Middle frontal gyrus (tissue), 1 donor: ENCODE results near the gene NUDT22.
A peak's percentile ranks its signal among the peaks of the same experiment; 100 is the strongest.

ENCODE experiments used
- DNase-seq: peaks from one replicate; pipeline ENCODE4 v3.0.0-alpha.2; 2015; ENCODE audit warnings: low spot score; ENCODE audit errors: extremely low spot score

Gene NUDT22

DNA sequence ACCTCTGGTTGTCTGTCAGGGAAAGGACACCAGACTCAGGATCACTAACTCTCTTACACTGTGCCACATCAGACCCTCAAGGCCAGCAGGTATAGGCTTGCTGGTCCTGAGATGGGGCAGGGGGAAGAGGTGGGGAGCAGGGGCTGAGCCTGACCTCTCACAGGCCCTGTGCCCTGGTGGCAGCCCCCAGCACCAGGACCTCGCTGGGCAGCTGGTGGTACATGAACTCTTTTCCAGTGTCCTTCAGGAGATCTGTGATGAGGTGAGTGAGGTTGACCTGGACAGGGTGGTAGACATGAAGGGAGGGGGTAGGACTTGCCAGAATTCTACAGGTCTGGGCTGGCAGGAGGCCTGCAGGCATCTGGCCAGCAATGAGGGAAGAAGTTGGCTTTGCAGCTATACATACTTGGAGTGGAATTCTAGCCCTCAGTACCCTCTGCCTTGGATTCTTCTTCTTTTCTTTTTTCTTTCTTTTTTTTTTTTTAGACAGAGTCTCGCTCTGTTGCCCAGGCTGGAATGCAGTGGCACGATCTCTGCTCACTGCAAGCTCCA, 1.4 kb downstream of the NUDT22 start:
- no peak for DNase-seq

DNA sequence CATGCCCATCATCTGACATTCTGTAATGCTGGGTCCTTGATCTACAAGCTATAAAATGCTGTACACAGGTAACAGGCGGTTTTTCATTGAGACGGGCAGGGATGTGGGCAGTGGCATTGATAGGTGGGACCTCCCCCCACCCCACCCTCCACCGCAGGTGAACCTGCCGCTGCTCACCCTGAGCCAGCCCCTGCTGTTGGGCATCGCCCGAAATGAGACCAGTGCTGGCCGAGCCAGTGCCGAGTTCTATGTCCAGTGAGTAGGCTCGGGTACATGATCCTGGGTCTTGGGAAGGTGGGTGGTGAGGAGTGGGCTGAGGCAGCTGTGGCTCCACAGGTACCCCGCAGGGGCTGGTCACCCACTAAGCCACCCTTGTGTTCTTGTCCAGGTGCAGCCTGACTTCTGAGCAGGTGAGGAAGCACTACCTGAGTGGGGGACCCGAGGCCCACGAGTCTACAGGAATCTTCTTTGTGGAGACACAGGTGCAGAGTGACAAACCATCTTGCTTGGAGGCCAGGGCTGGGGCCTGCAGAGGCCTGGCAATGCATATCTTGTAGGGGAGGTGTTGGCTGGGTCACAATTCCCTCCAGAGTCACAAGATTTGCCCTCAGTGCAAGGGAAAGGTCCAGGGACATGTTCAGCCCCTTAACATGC, 3.1 kb downstream of the NUDT22 start:
- no peak for DNase-seq

DNA sequence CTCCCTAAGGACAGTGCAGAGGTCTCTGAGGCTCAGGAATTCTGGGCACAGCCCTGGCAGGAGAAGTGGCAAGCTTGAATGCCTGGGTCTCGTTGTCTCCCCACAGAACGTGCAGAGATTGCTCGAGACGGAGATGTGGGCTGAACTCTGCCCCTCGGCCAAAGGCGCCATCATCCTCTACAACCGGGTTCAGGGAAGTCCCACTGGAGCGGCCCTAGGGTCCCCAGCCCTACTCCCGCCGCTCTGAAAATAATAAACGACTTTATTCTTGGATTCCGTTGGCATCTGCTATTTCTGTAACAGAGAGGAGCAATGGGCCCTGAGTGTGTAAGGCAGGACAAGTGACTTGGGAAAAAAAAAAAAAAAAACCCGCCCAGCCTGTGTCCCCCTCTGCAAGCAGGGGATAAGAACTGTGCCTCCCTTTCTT, 3.7 kb downstream of the NUDT22 start:
- DNase-seq: no peak

DNA sequence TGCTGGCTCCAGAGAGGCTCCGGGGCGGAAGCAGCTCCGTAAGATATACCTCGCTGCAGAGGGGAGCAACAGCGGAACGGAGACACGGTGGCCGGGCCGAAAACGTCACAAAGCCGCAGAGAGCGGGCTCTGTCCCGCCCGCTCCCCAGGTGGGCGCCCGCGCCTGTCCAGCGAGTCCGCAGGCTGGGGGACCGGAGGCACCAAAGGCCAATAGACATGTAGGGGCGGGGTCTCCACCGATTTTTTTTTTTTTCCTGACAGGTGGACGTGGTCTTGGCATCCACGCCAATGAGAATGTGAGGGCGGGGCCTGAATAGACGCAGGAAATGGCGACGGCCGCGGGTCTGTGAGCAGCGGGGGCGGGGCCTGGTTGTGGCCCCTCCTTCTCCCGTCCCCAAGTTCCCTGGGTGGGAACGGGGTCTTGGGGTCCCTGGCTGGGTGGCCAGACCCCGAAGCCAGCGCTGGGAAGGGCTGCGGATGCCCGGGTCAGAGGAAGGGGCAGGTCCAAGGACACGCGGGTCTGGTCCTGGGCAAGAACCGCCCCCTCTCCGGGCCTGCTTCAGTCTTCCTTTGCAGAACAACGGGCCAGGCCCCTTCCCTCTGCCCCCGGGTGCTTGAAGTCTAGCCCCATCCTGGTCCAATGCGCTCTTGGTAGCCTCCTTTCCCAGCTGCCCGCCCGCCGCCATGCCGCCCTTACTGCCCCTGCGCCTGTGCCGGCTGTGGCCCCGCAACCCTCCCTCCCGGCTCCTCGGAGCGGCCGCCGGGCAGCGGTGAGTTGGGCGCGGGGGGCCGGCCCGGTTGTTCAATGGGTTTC, 4.3 kb downstream of the NUDT22 start, which contains the start of gene DNAJC4:
Gene DNAJC4, plus strand, starts transcription at position 378 of the 814 bp plus-strand sequence. Its CDS starts 307 bp downstream, at position 685.
- peak; percentile 81 for DNase-seq

DNA sequence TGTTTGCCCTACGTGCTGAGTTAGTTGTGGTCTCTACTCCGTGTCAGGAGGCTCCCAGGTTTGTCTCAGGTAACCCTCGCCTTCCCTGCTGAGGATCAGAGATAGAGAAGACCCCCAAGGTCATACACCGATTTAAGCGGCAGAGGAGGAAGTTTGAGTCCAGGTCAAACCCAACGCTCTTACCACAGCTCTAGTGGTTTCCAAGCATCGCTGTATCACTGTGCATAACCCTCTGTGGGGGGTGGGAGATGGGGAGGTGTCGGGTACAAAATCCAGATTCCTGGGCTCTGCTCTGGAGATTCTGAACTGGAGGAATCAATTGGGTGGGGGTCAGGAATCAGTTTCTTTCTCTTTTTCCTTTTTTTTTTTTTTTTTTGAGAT, 4.9 kb downstream of the NUDT22 start:
- no peak for DNase-seq

DNA sequence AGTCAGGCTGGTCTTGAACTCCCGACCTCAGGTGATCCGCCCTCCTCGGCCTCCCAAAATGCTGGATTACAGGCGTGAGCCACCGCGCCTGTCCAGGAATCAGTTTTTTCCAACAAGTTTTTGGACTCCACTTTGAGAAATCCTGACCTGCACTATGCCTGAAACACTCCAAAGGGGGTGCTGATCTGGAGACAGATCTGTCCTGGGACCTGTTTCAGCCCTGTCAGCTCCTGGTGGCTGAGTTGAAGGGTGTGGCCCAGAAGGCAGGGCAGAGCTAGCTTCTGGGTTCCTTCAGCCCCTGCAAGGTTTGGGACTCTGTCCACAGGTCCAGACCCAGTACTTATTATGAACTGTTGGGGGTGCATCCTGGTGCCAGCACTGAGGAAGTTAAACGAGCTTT, 5.5 kb downstream of the NUDT22 start:
- DNase-seq: no peak

DNA sequence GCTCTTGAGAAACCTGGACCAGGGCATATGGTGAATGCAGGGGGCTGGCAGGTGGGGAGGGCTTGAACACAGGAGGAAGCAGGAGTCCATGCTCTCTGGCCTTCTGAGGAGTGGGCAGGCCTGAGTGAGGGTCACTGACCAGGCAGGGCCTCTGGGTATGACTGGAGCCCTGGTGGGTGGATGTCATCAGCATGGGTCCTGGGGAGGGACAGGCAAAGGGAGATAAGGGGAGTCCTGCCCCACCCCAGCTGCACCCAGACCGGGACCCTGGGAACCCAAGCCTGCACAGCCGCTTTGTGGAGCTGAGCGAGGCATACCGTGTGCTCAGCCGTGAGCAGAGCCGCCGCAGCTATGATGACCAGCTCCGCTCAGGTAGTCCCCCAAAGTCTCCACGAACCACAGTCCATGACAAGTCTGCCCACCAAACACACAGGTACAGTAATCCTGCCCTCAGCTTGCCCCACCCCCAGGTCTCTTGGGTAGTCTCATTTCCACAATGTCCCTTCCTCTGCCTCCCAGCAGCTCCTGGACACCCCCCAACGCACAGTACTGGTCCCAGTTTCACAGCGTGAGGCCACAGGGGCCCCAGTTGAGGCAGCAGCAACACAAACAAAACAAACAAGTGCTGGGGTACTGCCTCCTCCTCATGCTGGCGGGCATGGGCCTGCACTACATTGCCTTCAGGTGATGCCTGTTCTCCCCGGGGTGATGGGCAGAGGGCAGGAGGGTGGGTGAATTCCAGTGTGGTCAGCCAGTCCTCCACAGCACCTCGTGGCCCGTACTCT, 6.3 kb downstream of the NUDT22 start:
- no peak for DNase-seq

DNA sequence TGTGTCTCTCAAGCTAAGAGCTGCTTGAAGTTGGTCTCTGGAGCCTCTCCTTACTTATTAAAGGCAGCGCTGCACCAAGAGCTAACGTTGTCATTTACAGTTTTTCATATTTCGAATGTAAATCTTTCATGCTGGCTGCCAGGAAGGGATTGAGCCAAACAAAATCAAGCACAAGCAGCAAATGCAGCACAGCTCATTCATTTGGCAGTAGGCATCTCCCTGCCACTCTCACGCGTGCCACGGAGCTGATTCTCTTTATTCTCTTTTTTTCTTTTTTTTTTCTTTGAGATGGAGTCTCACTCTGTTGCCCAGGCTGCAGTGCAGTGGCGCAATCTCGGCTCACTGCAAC, 6.9 kb downstream of the NUDT22 start:
- no peak for DNase-seq

DNA sequence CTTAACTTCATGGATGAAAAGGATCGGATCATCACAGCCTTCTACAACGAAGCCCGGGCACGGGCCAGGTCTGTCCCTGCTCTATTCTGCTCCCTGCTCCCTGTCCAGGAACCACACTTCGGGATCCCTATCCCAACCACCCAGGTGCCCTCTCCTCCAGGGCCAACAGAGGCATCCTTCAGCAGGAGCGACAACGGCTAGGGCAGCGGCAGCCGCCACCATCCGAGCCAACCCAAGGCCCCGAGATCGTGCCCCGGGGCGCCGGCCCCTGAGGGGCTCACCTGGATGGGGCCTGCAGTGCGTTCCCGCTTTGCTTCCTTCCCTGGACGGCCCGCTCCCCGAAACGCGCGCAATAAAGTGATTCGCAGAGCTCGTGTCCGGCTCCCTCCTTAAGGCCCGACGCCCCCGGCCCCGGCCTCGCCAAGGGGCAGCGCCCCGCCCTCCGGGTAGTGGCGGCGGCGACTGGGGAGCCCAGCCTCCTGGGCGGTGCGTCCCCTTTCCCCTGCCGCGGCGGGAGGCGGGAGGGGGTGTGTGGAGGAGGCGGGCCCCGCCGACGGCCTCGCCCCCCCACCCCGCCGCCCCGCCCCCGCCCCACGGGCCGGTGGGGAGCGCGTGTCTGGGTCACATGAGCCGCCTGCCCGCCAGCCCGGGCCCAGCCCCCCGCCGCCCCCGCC, 8.0 kb downstream of the NUDT22 start, which contains the start of gene VEGFB:
Gene VEGFB, plus strand, starts transcription at position 672 of the 674 bp plus-strand sequence. CDS start 250 bp downstream, outside the sequence.
- DNase-seq: no peak

DNA sequence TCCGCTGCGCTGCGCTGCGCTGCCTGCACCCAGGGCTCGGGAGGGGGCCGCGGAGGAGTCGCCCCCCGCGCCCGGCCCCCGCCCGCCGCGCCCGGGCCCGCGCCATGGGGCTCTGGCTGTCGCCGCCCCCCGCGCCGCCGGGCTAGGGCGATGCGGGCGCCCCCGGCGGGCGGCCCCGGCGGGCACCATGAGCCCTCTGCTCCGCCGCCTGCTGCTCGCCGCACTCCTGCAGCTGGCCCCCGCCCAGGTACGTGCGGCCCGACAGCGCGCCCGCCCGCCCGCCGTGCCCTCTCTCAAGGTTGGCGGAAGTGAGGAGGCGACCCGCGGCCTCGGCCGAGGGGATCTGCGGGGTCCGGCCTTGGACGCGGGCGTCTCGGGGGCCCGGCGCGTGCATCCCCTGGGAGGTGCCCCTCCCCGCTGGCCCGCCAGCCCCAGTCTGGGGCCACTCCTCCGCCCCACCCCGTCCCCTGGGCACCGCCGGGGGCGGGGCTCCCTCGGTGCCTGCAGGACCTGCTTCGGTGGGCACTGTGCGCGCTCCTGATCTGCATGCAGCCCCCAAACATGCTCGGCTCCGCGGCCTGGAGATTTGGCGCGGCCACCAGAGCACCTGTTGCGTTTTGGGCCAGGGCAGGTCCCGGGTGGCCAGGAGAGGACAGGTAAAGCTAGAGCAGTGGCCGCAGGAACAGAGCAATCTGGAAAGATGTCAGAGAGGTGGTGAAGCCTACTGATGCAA, 8.7 kb downstream of the NUDT22 start:
- no peak for DNase-seq

DNA sequence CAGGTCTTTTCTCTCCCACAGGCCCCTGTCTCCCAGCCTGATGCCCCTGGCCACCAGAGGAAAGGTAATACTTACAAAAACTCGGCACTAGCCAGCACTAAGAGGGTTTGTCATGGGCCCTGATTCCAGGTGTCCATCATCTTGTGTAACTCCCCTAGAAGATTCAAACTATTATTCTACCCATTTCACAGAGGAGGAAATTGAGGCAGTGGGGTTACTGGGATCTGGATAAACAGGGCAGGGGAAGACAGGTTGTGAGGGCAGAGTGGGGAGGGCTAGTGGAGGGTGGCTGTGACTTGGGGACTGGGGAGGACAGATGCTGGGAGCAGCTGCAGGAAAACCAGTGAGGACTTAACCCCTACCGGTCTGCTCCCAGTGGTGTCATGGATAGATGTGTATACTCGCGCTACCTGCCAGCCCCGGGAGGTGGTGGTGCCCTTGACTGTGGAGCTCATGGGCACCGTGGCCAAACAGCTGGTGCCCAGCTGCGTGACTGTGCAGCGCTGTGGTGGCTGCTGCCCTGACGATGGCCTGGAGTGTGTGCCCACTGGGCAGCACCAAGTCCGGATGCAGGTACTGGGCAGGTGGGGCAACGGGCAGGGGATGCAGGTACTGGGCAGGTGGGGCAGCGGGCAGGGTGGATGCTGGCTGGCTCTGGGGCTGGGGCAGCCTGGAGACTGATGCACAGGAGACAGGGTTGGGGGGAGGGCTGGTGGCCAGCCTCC, 9.5 kb downstream of the NUDT22 start:
- no peak for DNase-seq

DNA sequence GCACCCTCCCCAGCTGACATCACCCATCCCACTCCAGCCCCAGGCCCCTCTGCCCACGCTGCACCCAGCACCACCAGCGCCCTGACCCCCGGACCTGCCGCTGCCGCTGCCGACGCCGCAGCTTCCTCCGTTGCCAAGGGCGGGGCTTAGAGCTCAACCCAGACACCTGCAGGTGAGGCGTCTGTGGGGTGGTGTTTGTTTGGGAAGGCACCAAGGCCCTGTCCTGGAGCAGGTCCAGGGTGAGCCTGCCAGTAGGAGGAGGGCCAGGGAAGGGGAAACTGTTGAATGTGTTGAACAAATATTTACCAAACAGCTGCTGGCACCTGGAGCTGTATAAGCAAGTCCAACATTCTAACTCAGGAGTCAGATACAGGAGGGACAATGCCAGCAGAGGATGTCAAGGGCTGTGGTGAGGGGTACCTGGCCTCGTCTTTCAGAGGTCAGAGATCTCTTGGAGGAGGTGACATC, 11.4 kb downstream of the NUDT22 start:
- no peak for DNase-seq

DNA sequence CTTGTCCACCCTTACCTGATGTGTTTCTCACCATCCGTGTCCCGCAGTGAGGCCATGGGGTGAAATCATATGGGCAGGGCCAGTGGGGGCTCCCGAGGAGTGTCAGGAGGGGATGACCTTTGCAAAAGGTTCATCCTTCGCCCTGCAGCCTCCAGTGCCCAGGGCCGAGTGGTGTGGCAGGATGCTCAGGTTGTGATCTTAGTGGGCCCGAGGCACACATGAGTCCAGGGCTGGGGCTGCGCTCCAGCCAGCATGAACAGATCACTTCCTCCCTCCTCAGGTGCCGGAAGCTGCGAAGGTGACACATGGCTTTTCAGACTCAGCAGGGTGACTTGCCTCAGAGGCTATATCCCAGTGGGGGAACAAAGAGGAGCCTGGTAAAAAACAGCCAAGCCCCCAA, 12.0 kb downstream of the NUDT22 start:
- no peak for DNase-seq

DNA sequence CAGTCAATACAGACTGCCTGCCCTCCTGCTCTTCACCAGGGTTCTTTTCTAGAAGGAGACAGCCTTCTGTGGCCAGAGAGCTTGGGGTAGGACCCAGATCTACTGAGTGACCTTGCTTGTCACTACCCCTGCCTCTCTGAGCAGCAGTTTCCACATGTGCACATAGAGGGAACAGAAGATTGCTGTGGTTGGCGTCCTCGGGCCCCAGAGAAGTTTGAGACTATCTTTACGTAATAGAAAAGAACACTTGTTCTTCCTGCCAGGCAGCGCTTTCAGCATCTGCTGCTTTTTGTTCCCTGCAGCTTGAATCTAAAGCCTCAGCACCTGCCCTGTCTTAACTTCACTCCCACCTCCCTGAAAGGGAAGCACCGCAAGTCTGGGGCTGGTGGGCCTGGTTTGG, 12.9 kb downstream of the NUDT22 start:
- no peak for DNase-seq

DNA sequence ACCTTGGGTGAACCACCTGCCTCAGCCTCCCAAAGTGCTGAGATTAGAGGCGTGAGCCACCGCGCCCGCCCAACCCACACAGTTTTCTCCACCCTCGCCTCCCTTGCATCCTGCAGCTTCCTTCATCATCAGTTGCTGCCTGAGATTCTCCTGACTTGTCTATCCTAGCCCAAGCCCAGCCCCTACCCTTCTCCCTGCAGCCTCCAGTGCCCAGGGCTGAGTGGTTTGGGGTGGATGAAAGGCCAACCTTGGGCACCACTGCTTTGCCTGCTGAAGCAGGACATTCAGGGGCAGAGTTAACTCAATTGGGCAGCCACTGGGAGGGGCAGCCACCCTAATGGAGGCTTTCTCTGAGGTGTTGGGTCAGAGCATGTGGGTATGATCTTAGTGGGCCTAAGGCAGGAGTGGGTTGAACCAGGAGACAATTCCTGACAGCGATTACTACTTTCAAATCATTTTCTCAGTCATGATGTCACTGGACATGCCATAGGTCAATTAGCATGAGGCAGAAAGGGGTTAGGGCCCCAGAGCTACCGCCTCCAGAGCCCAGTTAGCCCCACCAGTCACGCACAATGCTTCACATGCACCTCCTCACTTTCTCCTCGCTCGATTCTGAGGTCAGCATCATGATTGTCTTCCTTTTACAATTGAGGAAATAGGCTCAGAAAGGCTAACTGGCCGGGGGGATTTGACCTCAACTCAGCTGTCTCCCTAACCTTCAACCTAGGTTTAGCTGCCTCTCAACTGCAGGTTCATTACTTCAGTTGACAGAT, 13.8 kb downstream of the NUDT22 start:
- DNase-seq: no peak

DNA sequence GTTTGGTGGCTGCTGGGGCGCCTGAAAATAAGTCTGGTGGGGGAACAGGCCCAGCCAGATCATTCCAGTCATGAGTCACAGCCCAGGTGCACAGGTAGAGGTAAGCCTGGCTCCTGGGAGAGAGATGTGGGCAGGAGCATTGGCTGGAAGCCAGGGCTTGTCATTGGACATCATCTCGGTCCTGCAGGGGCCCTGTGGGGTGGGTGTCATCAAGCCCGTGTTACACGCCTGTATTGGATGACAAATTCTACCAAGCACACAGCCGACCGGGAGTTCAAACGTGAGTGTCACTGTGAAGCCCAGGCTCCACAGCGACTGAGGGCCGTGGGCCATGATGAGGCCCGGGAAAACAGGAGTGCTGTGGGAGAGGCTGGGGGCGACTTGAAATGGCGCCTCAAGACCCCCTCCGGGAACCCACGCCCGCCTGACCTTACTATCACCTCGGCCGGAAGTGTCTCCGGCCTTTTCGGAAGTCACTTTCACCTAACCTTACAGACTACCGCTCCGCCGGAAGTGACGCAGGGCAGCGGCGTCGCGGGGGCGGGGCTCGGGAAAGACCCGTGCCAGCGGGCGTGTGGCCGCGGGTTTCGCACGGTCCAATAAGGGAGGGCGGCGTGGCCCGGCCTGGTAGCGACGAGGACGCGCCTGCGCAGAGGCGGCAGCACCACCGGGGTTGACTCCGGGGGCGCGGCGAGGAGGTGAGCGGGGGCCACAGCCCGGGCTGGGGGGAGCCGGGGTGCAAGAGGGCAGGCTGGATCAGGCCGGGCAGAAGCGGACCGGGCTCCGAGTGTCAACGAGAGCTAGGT, 14.6 kb downstream of the NUDT22 start, which contains the start of gene FKBP2:
Gene FKBP2, plus strand, starts transcription at position 661 of the 806 bp plus-strand sequence. CDS start 1,293 bp downstream, outside the sequence.
- DNase-seq: peak; percentile 95

DNA sequence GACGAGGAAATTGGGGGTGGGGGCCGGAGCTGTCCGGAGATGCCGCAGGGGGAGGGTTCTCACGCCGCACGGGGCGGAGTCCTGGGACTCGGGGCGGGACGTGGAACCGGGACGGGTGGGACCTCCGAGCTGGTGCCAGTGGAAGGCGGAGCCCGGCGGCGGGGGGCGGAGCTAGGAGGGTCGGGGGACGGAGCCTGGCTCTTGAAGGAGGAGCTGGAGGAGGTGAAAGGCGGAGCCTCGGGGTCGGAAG, 15.1 kb downstream of the NUDT22 start:
- peak; percentile 97 for DNase-seq
